K562 (cell line): ENCODE results near the gene EEFSEC. TPM values are rescaled to one million over a fixed set of nuclear protein-coding genes. Genes with fewer than 3 reads are reported as not detected.

Source experiments
- FOXK2 ChIP-seq, 2 experiments: fragments of 450-650 bp; IDR thresholded peaks in 1 of 2; conservative IDR thresholded peaks in 1 of 2; 2 replicates each; pipeline ENCODE4 v1.6.1; 2016; ENCODE audit warnings: low read depth in 2 of 2, mild to moderate bottlenecking in 1 of 2
- MYBL2 ChIP-seq, 2 experiments: fragments of 450-650 bp in 1 of 2; sonication (generic) in 1 of 2; formaldehyde crosslinking in 1 of 2; IDR thresholded peaks; 2 replicates each; pipeline versions ENCODE4 v1.6.1 to v1.8.1; 2017 to 2022; ENCODE audit warnings: borderline replicate concordance in 1 of 2, inconsistent platforms in 1 of 2, low read depth in 1 of 2, mild to moderate bottlenecking in 1 of 2, missing genetic modification reagents in 1 of 2, moderate library complexity in 1 of 2
- TSHZ1 ChIP-seq: fragments of 250-450 bp; sonication (Bioruptor Pico); IDR thresholded peaks from 2 replicates; pipeline ENCODE4 v1.4.0; 2020; ENCODE audit warnings: mild to moderate bottlenecking, moderate library complexity
- ZZZ3 ChIP-seq: fragments of 450-650 bp; IDR thresholded peaks from 2 replicates; pipeline ENCODE4 v1.6.1; 2016; ENCODE audit warnings: antibody characterized with exemption, mild to moderate bottlenecking, moderate library complexity
- polyA plus RNA-seq, 8 experiments: library from polyadenylated mRNA; depleted of rRNA in 4 of 8; stranded (reverse) in 5 of 8; unstranded in 3 of 8; fragments of >200 nt; fragmentation: Nextera tagmentation in 2 of 8; fragmentation: Illumina TruSeq in 1 of 8; extraction: Ambion mirVana in 2 of 8; extraction: Trizol in 1 of 8; gene quantifications; 2 replicates each; pipeline versions ENCODE4 v1.2.1 to v1.2.3, GENCODE V29; 2011 to 2014; ENCODE audit warnings: inconsistent platforms in 1 of 8, missing spikeins in 1 of 8
- total RNA-seq, 7 experiments: library from RNA; depleted of rRNA in 6 of 7; stranded (reverse); fragments of >200 nt in 6 of 7; fragmentation: Illumina TruSeq in 2 of 7; extraction: Trizol in 2 of 7; gene quantifications; 2 replicates each; pipeline versions ENCODE4 v1.2.1 to v1.2.3, GENCODE V29; 2011 to 2021; ENCODE audit warnings: low replicate concordance in 1 of 7
- TF ChIP-seq, protein P1 (sequence below): sonication (generic); formaldehyde crosslinking; IDR thresholded peaks from 2 replicates; pipeline ENCODE4 v1.8.0; 2022; ENCODE audit warnings: mild to moderate bottlenecking, missing genetic modification reagents
- TF ChIP-seq, protein P2 (sequence below): fragments of 200-800 bp; sonication (Bioruptor generic); IDR thresholded peaks from 2 replicates; pipeline ENCODE4 v1.6.1; 2016; ENCODE audit warnings: missing genetic modification characterization, missing compliant biosample characterization

Gene EEFSEC
- total and polyA plus RNA-seq, 9 of the 15 experiments (the other 6 are each of a cell fraction or from before 2014, with no cell fraction given), result 0.35 to 11.8 (median 7.7) TPM

GRCh38 chr3:128281056-128281455 is 127.8 kb downstream of the EEFSEC start (continued):
- TF ChIP-seq TSHZ1 (CRISPR knock-in tag), result no peak
- TF ChIP-seq, protein P1, sequence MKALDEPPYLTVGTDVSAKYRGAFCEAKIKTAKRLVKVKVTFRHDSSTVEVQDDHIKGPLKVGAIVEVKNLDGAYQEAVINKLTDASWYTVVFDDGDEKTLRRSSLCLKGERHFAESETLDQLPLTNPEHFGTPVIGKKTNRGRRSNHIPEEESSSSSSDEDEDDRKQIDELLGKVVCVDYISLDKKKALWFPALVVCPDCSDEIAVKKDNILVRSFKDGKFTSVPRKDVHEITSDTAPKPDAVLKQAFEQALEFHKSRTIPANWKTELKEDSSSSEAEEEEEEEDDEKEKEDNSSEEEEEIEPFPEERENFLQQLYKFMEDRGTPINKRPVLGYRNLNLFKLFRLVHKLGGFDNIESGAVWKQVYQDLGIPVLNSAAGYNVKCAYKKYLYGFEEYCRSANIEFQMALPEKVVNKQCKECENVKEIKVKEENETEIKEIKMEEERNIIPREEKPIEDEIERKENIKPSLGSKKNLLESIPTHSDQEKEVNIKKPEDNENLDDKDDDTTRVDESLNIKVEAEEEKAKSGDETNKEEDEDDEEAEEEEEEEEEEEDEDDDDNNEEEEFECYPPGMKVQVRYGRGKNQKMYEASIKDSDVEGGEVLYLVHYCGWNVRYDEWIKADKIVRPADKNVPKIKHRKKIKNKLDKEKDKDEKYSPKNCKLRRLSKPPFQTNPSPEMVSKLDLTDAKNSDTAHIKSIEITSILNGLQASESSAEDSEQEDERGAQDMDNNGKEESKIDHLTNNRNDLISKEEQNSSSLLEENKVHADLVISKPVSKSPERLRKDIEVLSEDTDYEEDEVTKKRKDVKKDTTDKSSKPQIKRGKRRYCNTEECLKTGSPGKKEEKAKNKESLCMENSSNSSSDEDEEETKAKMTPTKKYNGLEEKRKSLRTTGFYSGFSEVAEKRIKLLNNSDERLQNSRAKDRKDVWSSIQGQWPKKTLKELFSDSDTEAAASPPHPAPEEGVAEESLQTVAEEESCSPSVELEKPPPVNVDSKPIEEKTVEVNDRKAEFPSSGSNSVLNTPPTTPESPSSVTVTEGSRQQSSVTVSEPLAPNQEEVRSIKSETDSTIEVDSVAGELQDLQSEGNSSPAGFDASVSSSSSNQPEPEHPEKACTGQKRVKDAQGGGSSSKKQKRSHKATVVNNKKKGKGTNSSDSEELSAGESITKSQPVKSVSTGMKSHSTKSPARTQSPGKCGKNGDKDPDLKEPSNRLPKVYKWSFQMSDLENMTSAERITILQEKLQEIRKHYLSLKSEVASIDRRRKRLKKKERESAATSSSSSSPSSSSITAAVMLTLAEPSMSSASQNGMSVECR, result no peak
- TF ChIP-seq, protein P2, sequence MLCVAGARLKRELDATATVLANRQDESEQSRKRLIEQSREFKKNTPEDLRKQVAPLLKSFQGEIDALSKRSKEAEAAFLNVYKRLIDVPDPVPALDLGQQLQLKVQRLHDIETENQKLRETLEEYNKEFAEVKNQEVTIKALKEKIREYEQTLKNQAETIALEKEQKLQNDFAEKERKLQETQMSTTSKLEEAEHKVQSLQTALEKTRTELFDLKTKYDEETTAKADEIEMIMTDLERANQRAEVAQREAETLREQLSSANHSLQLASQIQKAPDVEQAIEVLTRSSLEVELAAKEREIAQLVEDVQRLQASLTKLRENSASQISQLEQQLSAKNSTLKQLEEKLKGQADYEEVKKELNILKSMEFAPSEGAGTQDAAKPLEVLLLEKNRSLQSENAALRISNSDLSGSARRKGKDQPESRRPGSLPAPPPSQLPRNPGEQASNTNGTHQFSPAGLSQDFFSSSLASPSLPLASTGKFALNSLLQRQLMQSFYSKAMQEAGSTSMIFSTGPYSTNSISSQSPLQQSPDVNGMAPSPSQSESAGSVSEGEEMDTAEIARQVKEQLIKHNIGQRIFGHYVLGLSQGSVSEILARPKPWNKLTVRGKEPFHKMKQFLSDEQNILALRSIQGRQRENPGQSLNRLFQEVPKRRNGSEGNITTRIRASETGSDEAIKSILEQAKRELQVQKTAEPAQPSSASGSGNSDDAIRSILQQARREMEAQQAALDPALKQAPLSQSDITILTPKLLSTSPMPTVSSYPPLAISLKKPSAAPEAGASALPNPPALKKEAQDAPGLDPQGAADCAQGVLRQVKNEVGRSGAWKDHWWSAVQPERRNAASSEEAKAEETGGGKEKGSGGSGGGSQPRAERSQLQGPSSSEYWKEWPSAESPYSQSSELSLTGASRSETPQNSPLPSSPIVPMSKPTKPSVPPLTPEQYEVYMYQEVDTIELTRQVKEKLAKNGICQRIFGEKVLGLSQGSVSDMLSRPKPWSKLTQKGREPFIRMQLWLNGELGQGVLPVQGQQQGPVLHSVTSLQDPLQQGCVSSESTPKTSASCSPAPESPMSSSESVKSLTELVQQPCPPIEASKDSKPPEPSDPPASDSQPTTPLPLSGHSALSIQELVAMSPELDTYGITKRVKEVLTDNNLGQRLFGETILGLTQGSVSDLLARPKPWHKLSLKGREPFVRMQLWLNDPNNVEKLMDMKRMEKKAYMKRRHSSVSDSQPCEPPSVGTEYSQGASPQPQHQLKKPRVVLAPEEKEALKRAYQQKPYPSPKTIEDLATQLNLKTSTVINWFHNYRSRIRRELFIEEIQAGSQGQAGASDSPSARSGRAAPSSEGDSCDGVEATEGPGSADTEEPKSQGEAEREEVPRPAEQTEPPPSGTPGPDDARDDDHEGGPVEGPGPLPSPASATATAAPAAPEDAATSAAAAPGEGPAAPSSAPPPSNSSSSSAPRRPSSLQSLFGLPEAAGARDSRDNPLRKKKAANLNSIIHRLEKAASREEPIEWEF (CRISPR knock-in tag), result no peak
- TF ChIP-seq ZZZ3, result no peak
- no peak for TF ChIP-seq FOXK2 (conservative IDR thresholded peaks at IDR 0.05 in 1 of 2, IDR thresholded peaks at IDR 0.05 in 1 of 2; ENCODE audit: low read depth in 2 of 2)
- no peak for TF ChIP-seq MYBL2 (IDR thresholded peaks at IDR 0.05; ENCODE audit: low read depth)
- no peak for TF ChIP-seq MYBL2 (CRISPR knock-in tag; IDR thresholded peaks at IDR 0.05; ENCODE audit: borderline replicate concordance)
